Testis (tissue), 2 donors: ENCODE data around the gene LRP1B.

Source experiments
- CTCF ChIP-seq, 3 experiments: fragments of 450-650 bp in 2 of 3; fragments of 200-600 bp in 1 of 3; sonication (generic) in 1 of 3; IDR thresholded peaks; one replicate each; pipeline ENCODE4 v1.5.1; 2016 to 2019; ENCODE audit warnings: antibody characterized with exemption in 3 of 3, mild to moderate bottlenecking in 2 of 3, moderate library complexity in 1 of 3
- POLR2A ChIP-seq: fragments of 450-650 bp; IDR thresholded peaks from one replicate; pipeline ENCODE4 v1.6.1; 2017; ENCODE audit warnings: antibody characterized with exemption, mild to moderate bottlenecking, moderate library complexity

GRCh38 chr2:140246058-140246457 is 1884.8 kb downstream of the LRP1B start:
- no peak for TF ChIP-seq CTCF (IDR thresholded peaks at IDR 0.05)
- no peak for TF ChIP-seq POLR2A
